Activated naive CD4-positive, alpha-beta T cell treated with anti-CD3 and anti-CD28 coated beads for 36 hours (primary cell): Measurements from ENCODE around the gene CKAP2. TPM values are rescaled to one million over a fixed set of nuclear protein-coding genes. Genes with fewer than 3 reads are reported as not detected.
A peak's percentile ranks its signal among the peaks of the same experiment; 100 is the strongest.
"Not testable (repeated sequence)": the region's sequence is repeated elsewhere in the genome, so short reads cannot be mapped to it uniquely, and the experiment has no call there.

ENCODE experiments used
- CTCF ChIA-PET: fragments of 350-600 bp; sonication (Branson Sonifier 250); formaldehyde crosslinking; loops from one replicate; lab custom pipeline; 2021; ENCODE audit warnings: antibody characterized with exemption; lab: Charles Lee
- DNase-seq: peaks from one replicate; pipeline ENCODE4 v3.0.0-alpha.2; 2020
- H3K27ac Mint-ChIP-seq: one replicate; pipeline ENCODE4 v1.8.0; 2021; ENCODE audit warnings: mild to moderate bottlenecking, mixed read lengths
- H3K27me3 Mint-ChIP-seq: one replicate; pipeline ENCODE4 v1.8.0; 2021; ENCODE audit warnings: low read depth, mixed read lengths
- H3K36me3 Mint-ChIP-seq: one replicate; pipeline ENCODE4 v1.8.0; 2021; ENCODE audit warnings: low read depth, mixed read lengths
- H3K4me1 Mint-ChIP-seq: one replicate; pipeline ENCODE4 v1.8.0; 2021; ENCODE audit warnings: low read depth, mixed read lengths
- H3K4me3 Mint-ChIP-seq: one replicate; pipeline ENCODE4 v1.8.0; 2021; ENCODE audit warnings: mild to moderate bottlenecking, moderate library complexity, mixed read lengths
- H3K9me3 Mint-ChIP-seq: one replicate; pipeline ENCODE4 v1.8.0; 2021; ENCODE audit warnings: mixed read lengths
- intact Hi-C: fragments of 100-400 bp; cut with micrococcal nuclease; formaldehyde crosslinking; loops from one replicate; pipeline ENCODE4 v1.15.1; 2023
- total RNA-seq, 2 experiments: library from RNA; stranded (reverse); gene quantifications; one replicate each; pipeline ENCODE4 v1.2.3, GENCODE V29; 2021

The CKAP2 gene, protein sequence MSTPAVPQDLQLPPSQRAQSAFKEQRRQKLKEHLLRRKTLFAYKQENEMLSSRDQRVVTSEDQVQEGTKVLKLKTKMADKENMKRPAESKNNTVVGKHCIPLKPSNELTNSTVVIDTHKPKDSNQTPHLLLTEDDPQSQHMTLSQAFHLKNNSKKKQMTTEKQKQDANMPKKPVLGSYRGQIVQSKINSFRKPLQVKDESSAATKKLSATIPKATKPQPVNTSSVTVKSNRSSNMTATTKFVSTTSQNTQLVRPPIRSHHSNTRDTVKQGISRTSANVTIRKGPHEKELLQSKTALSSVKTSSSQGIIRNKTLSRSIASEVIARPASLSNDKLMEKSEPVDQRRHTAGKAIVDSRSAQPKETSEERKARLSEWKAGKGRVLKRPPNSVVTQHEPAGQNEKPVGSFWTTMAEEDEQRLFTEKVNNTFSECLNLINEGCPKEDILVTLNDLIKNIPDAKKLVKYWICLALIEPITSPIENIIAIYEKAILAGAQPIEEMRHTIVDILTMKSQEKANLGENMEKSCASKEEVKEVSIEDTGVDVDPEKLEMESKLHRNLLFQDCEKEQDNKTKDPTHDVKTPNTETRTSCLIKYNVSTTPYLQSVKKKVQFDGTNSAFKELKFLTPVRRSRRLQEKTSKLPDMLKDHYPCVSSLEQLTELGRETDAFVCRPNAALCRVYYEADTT
- 10 to 100 TPM; 81.3 to 82.8 TPM for total RNA-seq

- CTCF ChIA-PET: no interaction called here
- no peaks in the 10 kb centered on the region for H3K9me3 Mint-ChIP-seq
- H3K36me3 Mint-ChIP-seq: peaks cover 25% of the 10 kb centered on the region
- H3K27ac Mint-ChIP-seq: peak within 1 kb of the TSS; percentile 97
- H3K4me3 Mint-ChIP-seq: peak within 1 kb of the TSS; percentile 89
- no peaks in the 10 kb centered on the region for H3K27me3 Mint-ChIP-seq
- intact Hi-C loops: loop anchor here (1.0 to 5.0 kb wide), 8 partner anchors 162 to 1001 kb away; partner anchors contain the start of genes ALG11, SUGT1 and WDFY2
- peaks cover 32% of the 10 kb centered on the region for H3K4me1 Mint-ChIP-seq
- DNase-seq: peak; percentile 96
Observed at GRCh38 chr13:52454820-52455676, at the start of gene CKAP2. Gene CKAP2, plus strand, starts transcription at chr13:52455478. Its CDS starts 79 bp downstream, at chr13:52455557.

DNA sequence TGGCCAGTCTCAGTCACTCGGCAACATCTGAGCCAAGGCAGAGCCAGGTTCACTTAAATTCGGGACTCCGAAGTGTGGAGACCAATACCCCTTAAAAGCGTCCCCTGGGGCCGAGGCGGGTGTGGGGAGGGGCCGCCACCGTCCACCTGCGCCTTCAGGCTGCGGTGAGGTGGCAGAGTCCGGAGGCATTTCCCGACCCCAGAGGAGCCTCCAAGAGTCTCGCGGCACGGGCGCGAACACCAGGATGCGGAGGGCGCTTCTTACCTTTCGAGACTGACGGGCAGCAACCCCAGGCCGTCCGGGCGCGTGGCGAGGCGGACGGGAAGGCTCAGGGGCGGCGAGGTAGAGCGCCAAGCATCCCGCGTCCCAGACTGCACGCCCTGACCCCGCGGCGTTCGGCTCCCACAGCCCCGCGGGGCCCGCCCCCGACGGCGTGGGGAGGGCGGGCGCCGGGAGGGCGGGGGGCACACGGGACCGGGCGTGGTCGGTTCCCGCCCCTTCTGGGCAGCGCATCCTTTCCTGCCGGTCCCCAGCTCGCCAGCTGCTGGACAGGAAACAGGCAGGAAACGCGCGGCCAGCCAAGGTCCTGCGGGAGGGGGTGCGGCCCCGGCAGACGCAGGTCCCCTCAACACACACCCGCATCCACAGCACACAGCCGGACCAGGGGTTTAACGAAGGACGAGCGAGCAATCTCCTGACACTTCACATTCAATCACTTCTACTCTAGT lies 49.3 kb upstream of the CKAP2 start, which contains the start of gene THSD1:
THSD1 (minus strand) TSS at position 406 of the 728 bp plus-strand sequence. CDS start 3,572 bp downstream, outside the sequence.
- Mint-ChIP-seq H3K27me3 (peaks cover 30% of the 10 kb centered on the region), H3K36me3 (no peaks in the 10 kb centered on the region), H3K4me3 (peak within 1 kb of the TSS; percentile 52), H3K27ac (no peak within 1 kb of the TSS), H3K9me3 (no peaks in the 10 kb centered on the region), H3K4me1 (peaks cover 17% of the 10 kb centered on the region)
- CTCF ChIA-PET: no interaction called here
- intact Hi-C loops: loop anchor here (2.0 kb wide), 1 partner anchor 45 kb away; the partner anchor contains the start of gene VPS36
- peak; percentile 28 for DNase-seq

- Mint-ChIP-seq H3K27me3 (peaks cover 29% of the 10 kb centered on the region), H3K9me3 (no peaks in the 10 kb centered on the region), H3K36me3 (peaks cover 3% of the 10 kb centered on the region), H3K4me1 (peaks cover 17% of the 10 kb centered on the region), H3K27ac (no peak overlapping the region), H3K4me3 (no peak overlapping the region)
- CTCF ChIA-PET: interaction anchor here (1.6 kb wide), 1 partner anchor 44 kb away, joined by 7 read pairs; the partner anchor contains the start of gene VPS36
- no peak for DNase-seq
- intact Hi-C loops: no loop called here
Observed at GRCh38 chr13:52406629-52407028, 48.6 kb upstream of the CKAP2 start.

DNA sequence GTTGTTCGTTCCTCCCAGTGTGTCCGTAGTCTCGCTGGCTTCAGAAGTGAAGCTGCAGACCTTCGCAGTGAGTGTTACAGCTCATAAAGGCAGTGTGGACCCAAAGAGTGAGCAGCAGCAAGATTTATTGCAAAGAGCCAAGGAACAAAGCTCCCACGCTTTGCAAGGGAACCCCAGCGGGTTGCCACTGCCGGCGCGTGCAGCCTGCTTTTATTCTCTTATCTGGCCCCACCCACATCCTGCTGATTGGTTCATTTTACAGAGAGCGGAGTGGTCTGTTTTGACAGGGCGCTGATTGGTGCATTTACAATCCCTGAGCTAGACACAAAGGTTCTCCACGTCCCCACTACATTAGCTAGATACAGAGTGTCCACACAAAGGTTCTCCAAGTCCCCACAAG lies 47.8 kb upstream of the CKAP2 start:
- Mint-ChIP-seq H3K27me3 (peaks cover 22% of the 10 kb centered on the region), H3K4me1 (peaks cover 17% of the 10 kb centered on the region)
- CTCF ChIA-PET: interaction anchor here (1.6 kb wide), 1 partner anchor 44 kb away, joined by 7 read pairs; the partner anchor contains the start of gene VPS36
- H3K27ac Mint-ChIP-seq, DNase-seq, intact Hi-C loops, H3K9me3 Mint-ChIP-seq, H3K4me3 Mint-ChIP-seq, H3K36me3 Mint-ChIP-seq: not testable (repeated sequence)

- H3K27ac Mint-ChIP-seq, H3K36me3 Mint-ChIP-seq, H3K9me3 Mint-ChIP-seq, intact Hi-C loops, H3K4me3 Mint-ChIP-seq, DNase-seq: not testable (repeated sequence)
- Mint-ChIP-seq H3K27me3 (peaks cover 17% of the 10 kb centered on the region), H3K4me1 (peaks cover 17% of the 10 kb centered on the region)
- CTCF ChIA-PET: interaction anchor here (1.6 kb wide), 1 partner anchor 43 kb away, joined by 7 read pairs; the partner anchor contains the start of gene VPS36
Observed at GRCh38 chr13:52408071-52408658, 47.1 kb upstream of the CKAP2 start.

DNA sequence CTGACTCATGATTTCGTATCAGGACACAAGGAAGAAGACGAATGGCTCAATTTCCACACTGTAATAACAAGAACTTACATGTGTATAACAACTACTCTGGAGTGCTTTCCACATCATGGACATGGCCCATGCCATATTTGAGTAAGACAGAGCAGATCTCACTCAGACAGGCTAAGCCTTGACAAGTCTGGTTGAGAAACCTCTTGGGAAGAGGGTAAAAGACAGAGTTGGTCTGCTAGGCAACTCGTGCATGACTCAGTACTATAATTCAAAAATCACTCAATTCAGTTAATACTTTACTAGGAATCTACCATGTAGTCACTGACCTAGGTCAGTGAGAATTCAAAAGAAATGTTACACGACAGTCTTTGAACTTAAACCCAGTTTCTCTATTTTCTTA lies 43.6 kb upstream of the CKAP2 start:
- Mint-ChIP-seq H3K9me3 (no peaks in the 10 kb centered on the region), H3K27ac (no peak overlapping the region), H3K27me3 (peaks cover under 1% of the 10 kb centered on the region), H3K4me3 (no peak overlapping the region), H3K36me3 (peaks cover 17% of the 10 kb centered on the region), H3K4me1 (no peaks in the 10 kb centered on the region)
- DNase-seq: no peak
- CTCF ChIA-PET: no interaction called here
- intact Hi-C loops: no loop called here

- intact Hi-C loops: no loop called here
- Mint-ChIP-seq H3K4me3 (no peak overlapping the region), H3K9me3 (no peaks in the 10 kb centered on the region), H3K4me1 (no peaks in the 10 kb centered on the region), H3K27me3 (no peaks in the 10 kb centered on the region), H3K36me3 (peaks cover 21% of the 10 kb centered on the region), H3K27ac (no peak overlapping the region)
- CTCF ChIA-PET: no interaction called here
- no peak for DNase-seq
Observed at GRCh38 chr13:52412128-52412527, 43.1 kb upstream of the CKAP2 start.

DNA sequence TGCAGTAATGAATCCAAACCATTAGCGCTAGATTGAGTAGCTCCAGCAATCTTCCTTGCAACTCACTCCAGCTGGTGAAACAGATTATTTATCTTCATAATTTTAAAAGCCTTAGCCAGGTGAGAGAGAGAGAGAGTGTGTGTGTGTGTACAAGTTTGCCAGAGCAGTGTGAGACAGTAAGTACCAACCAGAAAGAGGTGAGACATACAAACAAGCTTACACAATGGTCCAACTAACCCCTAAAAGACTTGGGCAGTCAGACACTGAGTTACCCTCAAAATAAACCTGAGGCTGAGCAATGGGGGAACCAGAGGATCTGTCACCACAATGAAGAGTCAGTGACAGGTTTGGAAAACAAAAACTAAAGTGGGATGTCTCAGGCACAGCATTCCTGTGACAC lies 41.2 kb upstream of the CKAP2 start:
- CTCF ChIA-PET: interaction anchor here (1.1 kb wide), 1 partner anchor 37 kb away, joined by 3 read pairs; no protein-coding TSS in a partner anchor
- H3K9me3 Mint-ChIP-seq: no peaks in the 10 kb centered on the region
- DNase-seq: no peak
- H3K4me3 Mint-ChIP-seq: no peak overlapping the region
- H3K27me3 Mint-ChIP-seq: no peaks in the 10 kb centered on the region
- intact Hi-C loops: no loop called here
- H3K27ac Mint-ChIP-seq: no peak overlapping the region
- H3K36me3 Mint-ChIP-seq: peaks cover 31% of the 10 kb centered on the region
- H3K4me1 Mint-ChIP-seq: no peaks in the 10 kb centered on the region

- Mint-ChIP-seq H3K27ac (peak overlapping the region; percentile 46), H3K4me3 (no peak overlapping the region), H3K9me3 (no peaks in the 10 kb centered on the region), H3K4me1 (no peaks in the 10 kb centered on the region), H3K36me3 (peaks cover 37% of the 10 kb centered on the region), H3K27me3 (no peaks in the 10 kb centered on the region)
- DNase-seq: no peak
- intact Hi-C loops: no loop called here
- CTCF ChIA-PET: no interaction called here
Observed at GRCh38 chr13:52414963-52415362, 40.3 kb upstream of the CKAP2 start.

- CTCF ChIA-PET: no interaction called here
- H3K4me1 Mint-ChIP-seq: no peaks in the 10 kb centered on the region
- H3K9me3 Mint-ChIP-seq: no peaks in the 10 kb centered on the region
- intact Hi-C loops: no loop called here
- H3K27me3 Mint-ChIP-seq: no peaks in the 10 kb centered on the region
- peaks cover 41% of the 10 kb centered on the region for H3K36me3 Mint-ChIP-seq
- H3K27ac Mint-ChIP-seq: no peak overlapping the region
- H3K4me3 Mint-ChIP-seq: no peak overlapping the region
- DNase-seq: no peak
Observed at GRCh38 chr13:52419080-52419479, 36.2 kb upstream of the CKAP2 start.

DNA sequence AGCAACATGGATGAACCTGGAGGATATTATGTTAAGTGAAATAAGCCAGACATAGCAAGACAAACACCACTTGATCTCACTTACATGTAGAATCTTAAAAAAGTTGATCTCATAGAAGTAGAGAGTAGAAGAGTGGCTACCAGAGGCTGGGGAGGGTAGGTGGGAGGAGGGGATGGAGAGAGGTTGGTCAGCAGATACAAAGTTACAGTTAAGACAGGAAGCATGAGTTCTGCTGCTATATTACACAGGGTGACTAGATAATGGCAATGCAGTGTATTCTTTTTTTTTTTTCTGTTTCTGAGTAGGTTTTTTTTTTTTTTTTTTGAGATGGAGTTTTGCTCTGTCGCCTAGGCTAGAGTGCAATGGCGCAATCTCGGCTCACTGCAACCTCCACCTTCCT lies 34.1 kb upstream of the CKAP2 start:
- H3K27me3 Mint-ChIP-seq: no peaks in the 10 kb centered on the region
- no peaks in the 10 kb centered on the region for H3K9me3 Mint-ChIP-seq
- no peak overlapping the region for H3K4me3 Mint-ChIP-seq
- H3K27ac Mint-ChIP-seq: no peak overlapping the region
- intact Hi-C loops: no loop called here
- no peak for DNase-seq
- CTCF ChIA-PET: no interaction called here
- H3K4me1 Mint-ChIP-seq: no peaks in the 10 kb centered on the region
- H3K36me3 Mint-ChIP-seq: peaks cover 38% of the 10 kb centered on the region
